GM23248 (cell line): Measurements from ENCODE around the gene KCTD1.

ENCODE experiments used
- EZH2 ChIP-seq: fragments of 200-600 bp; sonication (generic); IDR thresholded peaks from 2 replicates; pipeline ENCODE4 v1.6.1; 2018; ENCODE audit warnings: antibody characterized with exemption, mild to moderate bottlenecking; ENCODE audit not compliant: insufficient read depth, poor library complexity, severe bottlenecking
- EZH2phosphoT487 ChIP-seq: fragments of 200-600 bp; sonication (generic); IDR thresholded peaks from 2 replicates; pipeline ENCODE4 v1.6.1; 2018; ENCODE audit warnings: antibody characterized with exemption, moderate library complexity, mild to moderate bottlenecking, low read depth; ENCODE audit not compliant: insufficient read depth

- TF ChIP-seq EZH2 = no peak
- no peak for TF ChIP-seq EZH2phosphoT487
Observed at GRCh38 chr18:26547646-26548414, 523 bp downstream of the KCTD1 start.
